ENCODE results near the gene SLK.

The SLK gene

GRCh38 chr10:103941801-103942200 is 25.1 kb upstream of the SLK start:
- TF ChIP-seq, protein P1, sequence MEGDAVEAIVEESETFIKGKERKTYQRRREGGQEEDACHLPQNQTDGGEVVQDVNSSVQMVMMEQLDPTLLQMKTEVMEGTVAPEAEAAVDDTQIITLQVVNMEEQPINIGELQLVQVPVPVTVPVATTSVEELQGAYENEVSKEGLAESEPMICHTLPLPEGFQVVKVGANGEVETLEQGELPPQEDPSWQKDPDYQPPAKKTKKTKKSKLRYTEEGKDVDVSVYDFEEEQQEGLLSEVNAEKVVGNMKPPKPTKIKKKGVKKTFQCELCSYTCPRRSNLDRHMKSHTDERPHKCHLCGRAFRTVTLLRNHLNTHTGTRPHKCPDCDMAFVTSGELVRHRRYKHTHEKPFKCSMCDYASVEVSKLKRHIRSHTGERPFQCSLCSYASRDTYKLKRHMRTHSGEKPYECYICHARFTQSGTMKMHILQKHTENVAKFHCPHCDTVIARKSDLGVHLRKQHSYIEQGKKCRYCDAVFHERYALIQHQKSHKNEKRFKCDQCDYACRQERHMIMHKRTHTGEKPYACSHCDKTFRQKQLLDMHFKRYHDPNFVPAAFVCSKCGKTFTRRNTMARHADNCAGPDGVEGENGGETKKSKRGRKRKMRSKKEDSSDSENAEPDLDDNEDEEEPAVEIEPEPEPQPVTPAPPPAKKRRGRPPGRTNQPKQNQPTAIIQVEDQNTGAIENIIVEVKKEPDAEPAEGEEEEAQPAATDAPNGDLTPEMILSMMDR (conservative IDR thresholded peaks at IDR 0.05), result no peak
- no peak overlapping the region for H3K27ac ChIP-seq

- TF ChIP-seq, protein P1 (conservative IDR thresholded peaks at IDR 0.05), result no peak
- H3K27ac ChIP-seq, result peak overlapping the region; percentile 0; the same call in 1 of the 2 replicates
Measured at GRCh38 chr10:103942866-103943265, 24.1 kb upstream of the SLK start.

- H3K27ac ChIP-seq, result peak overlapping the region; percentile 97
- TF ChIP-seq, protein P1 (conservative IDR thresholded peaks at IDR 0.05), result no peak
Measured at GRCh38 chr10:103947799-103948516, 19.0 kb upstream of the SLK start.

GRCh38 chr10:103949728-103950127 is 17.2 kb upstream of the SLK start:
- TF ChIP-seq, protein P1 (conservative IDR thresholded peaks at IDR 0.05), result no peak
- peak overlapping the region; percentile 97 for H3K27ac ChIP-seq

DNA sequence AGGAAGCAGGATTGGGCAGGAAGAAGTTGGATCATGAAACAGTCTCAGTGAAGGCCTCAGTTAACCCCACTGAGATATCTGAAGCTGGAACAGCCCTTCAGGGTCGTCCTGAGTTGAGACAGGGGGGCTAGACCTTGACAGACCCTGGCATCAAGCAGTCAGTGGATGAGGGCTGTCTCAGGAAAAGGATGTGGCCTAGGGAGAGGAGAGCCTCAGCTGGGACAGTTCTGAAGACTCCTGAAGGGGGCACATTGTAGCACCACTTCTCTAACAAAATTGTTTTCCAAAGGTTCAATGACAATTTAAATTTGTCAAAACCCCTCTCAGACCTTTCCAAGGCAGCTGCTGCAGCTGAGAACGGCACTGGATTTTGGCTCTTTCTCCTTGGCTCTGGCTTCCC is 15.8 kb upstream of the SLK start:
- peak overlapping the region; percentile 97 for H3K27ac ChIP-seq
- TF ChIP-seq, protein P1 (conservative IDR thresholded peaks at IDR 0.05), result no peak

DNA sequence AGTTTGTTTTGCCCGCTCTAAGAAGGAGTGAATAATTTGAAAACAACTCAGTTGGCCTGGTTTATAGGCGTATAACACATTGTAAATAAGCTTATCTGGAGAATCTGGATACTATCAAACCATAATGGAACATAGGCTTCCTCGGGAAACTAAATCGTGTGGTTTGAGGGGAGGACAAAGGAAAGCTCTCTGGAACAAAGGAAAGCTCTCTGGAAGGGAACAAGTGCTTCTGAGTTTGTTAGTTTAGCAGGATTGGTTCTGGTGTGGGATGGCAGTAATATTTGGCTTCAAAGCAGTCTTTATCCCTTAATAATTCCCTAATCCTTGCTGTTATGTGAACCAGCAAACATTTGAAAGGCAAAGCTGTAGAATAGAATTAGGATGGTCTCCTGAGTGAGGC is 15.0 kb upstream of the SLK start:
- TF ChIP-seq, protein P1 (conservative IDR thresholded peaks at IDR 0.05), result no peak
- peak overlapping the region; percentile 97 for H3K27ac ChIP-seq

- H3K27ac ChIP-seq, result no peak overlapping the region
- TF ChIP-seq, protein P1 (conservative IDR thresholded peaks at IDR 0.05), result no peak
Measured at GRCh38 chr10:103954543-103954942, 12.4 kb upstream of the SLK start.
